ENCODE results near the gene YWHAG. TPM values are rescaled to one million over a fixed set of nuclear protein-coding genes. Genes with fewer than 3 reads are reported as not detected.
A peak's percentile ranks its signal among the peaks of the same experiment; 100 is the strongest.
"Not testable (repeated sequence)": the region's sequence is repeated elsewhere in the genome, so short reads cannot be mapped to it uniquely, and the experiment has no call there.

YWHAG gene
- polyA plus RNA-seq, 1 experiment, result 48.8 TPM

- no peak for TF ChIP-seq CTCF (IDR thresholded peaks at IDR 0.05; ENCODE audit: insufficient read depth, low read depth, low read length)
- Histone ChIP-seq H3K27me3 (ENCODE audit: control insufficient read depth, insufficient read depth, low read length) (no peaks in the 10 kb centered on the region), H3K36me3 (ENCODE audit: control insufficient read depth, insufficient read depth, low read length) (no peaks in the 10 kb centered on the region), H3K4me3 (ENCODE audit: low read depth, low read length) (no peak overlapping the region)
- DNase-seq (ENCODE audit: low read depth), result no peak
- ChIA-PET POLR2A (interaction anchor here (0.5 to 1.0 kb wide), 5 partner anchors 41 to 209 kb away, joined by 3 to 8 read pairs (median 4); no protein-coding TSS in a partner anchor), CTCF (interaction anchor here (1.7 kb wide), 1 partner anchor 9 kb away, joined by 5 read pairs; no protein-coding TSS in a partner anchor)
Observed at GRCh38 chr7:76364198-76364584, 5.4 kb upstream of the YWHAG start.

- POLR2A ChIA-PET; H3K4me3 ChIP-seq (ENCODE audit: low read depth, low read length); DNase-seq (ENCODE audit: low read depth); H3K36me3 ChIP-seq (ENCODE audit: control insufficient read depth, insufficient read depth, low read length); H3K27me3 ChIP-seq (ENCODE audit: control insufficient read depth, insufficient read depth, low read length): not testable (repeated sequence)
- CTCF ChIA-PET, result interaction anchor here (1.7 kb wide), 1 partner anchor 9 kb away, joined by 5 read pairs; no protein-coding TSS in a partner anchor
Observed at GRCh38 chr7:76363754-76364153, 5.0 kb upstream of the YWHAG start.

GRCh38 chr7:76359978-76360638 is 1.3 kb upstream of the YWHAG start:
- ChIA-PET CTCF (interaction anchor here (0.7 to 2.5 kb wide), 9 partner anchors 9 to 182 kb away, joined by 3 to 15 read pairs (median 5); no protein-coding TSS in a partner anchor), POLR2A (interaction anchor here (0.5 to 0.6 kb wide), 2 partner anchors 12 to 41 kb away, joined by 3 to 5 read pairs; no protein-coding TSS in a partner anchor)
- Histone ChIP-seq H3K4me3 (ENCODE audit: low read depth, low read length) (no peak overlapping the region), H3K36me3 (ENCODE audit: control insufficient read depth, insufficient read depth, low read length) (no peaks in the 10 kb centered on the region), H3K27me3 (ENCODE audit: control insufficient read depth, insufficient read depth, low read length) (no peaks in the 10 kb centered on the region)
- no peak for TF ChIP-seq CTCF (IDR thresholded peaks at IDR 0.05; ENCODE audit: insufficient read depth, low read depth, low read length)
- no peak for DNase-seq (ENCODE audit: low read depth)

GRCh38 chr7:76359111-76359977 is 553 bp upstream of the YWHAG start:
- H3K36me3 ChIP-seq (ENCODE audit: control insufficient read depth, insufficient read depth, low read length), result no peaks in the 10 kb centered on the region
- no peaks in the 10 kb centered on the region for H3K27me3 ChIP-seq (ENCODE audit: control insufficient read depth, insufficient read depth, low read length)
- H3K4me3 ChIP-seq (ENCODE audit: low read depth, low read length), result peak overlapping the region; percentile 99
- ChIA-PET CTCF (interaction anchor here (0.7 to 2.5 kb wide), 11 partner anchors 10 to 181 kb away, joined by 3 to 15 read pairs (median 4); no protein-coding TSS in a partner anchor), POLR2A (interaction anchor here (0.6 kb wide), 1 partner anchor 29 kb away, joined by 4 read pairs; no protein-coding TSS in a partner anchor)
- TF ChIP-seq CTCF (IDR thresholded peaks at IDR 0.05; ENCODE audit: insufficient read depth, low read depth, low read length), result peak; percentile 90
- DNase-seq (ENCODE audit: low read depth), result peak; percentile 91

- POLR2A ChIA-PET, result no interaction called here
- no peak for DNase-seq (ENCODE audit: low read depth)
- Histone ChIP-seq H3K27me3 (ENCODE audit: control insufficient read depth, insufficient read depth, low read length) (no peaks in the 10 kb centered on the region), H3K36me3 (ENCODE audit: control insufficient read depth, insufficient read depth, low read length) (0 out of 2 replicates have a peak, but pooled peaks cover 2% of the 10 kb centered on the region), H3K4me3 (ENCODE audit: low read depth, low read length) (peak overlapping the region; percentile 99)
- CTCF ChIA-PET, result no interaction called here
- TF ChIP-seq CTCF (IDR thresholded peaks at IDR 0.05; ENCODE audit: insufficient read depth, low read depth, low read length), result no peak
Observed at GRCh38 chr7:76358011-76358480, 745 bp downstream of the YWHAG start.

All from BJ (cell line).